Natural killer cell (primary cell): ENCODE results near the gene CNKSR3. TPM values are rescaled to one million over a fixed set of nuclear protein-coding genes. Genes with fewer than 3 reads are reported as not detected.
"Not testable (repeated sequence)": the region's sequence is repeated elsewhere in the genome, so short reads cannot be mapped to it uniquely, and the experiment has no call there.

Source experiments
- ATAC-seq, 3 donors: fragments of 150-1000 bp in 2 of 3; fragments of 200-7000 bp in 1 of 3; cut with Tn5 transposase; 1 replicate in 1 of 3; 2 replicates in 2 of 3; pipeline ENCODE4 v1.10.0; 2021; ENCODE audit warnings: mild to moderate bottlenecking in 2 of 3, moderate library complexity in 2 of 3
- DNase-seq, 2 donors: peaks; one replicate each; pipeline versions ENCODE4 v3.0.0 to v3.0.0-alpha.2; 2013 to 2021; ENCODE audit warnings: mixed read lengths in 1 of 2
- H3K27ac ChIP-seq: one replicate; pipeline ENCODE4 v1.5.1; 2013; ENCODE audit warnings: mild to moderate bottlenecking, low read length
- H3K27me3 ChIP-seq: one replicate; pipeline ENCODE4 v1.6.1; 2013; ENCODE audit warnings: low read length; ENCODE audit not compliant: control insufficient read depth, insufficient read depth
- H3K36me3 ChIP-seq: one replicate; pipeline ENCODE4 v1.6.1; 2013; ENCODE audit warnings: low read length; ENCODE audit not compliant: control insufficient read depth, insufficient read depth
- H3K4me1 ChIP-seq: one replicate; pipeline ENCODE4 v1.6.1; 2013; ENCODE audit warnings: low read length; ENCODE audit not compliant: control insufficient read depth, insufficient read depth
- H3K4me3 ChIP-seq: one replicate; pipeline ENCODE4 v1.5.1; 2013; ENCODE audit warnings: low read length
- H3K9me3 ChIP-seq: one replicate; pipeline ENCODE4 v1.6.1; 2013; ENCODE audit warnings: low read length; ENCODE audit not compliant: control insufficient read depth, insufficient read depth
- H3K27ac Mint-ChIP-seq, 2 donors: one replicate each; pipeline ENCODE4 v1.8.0; 2022; ENCODE audit warnings: mild to moderate bottlenecking in 2 of 2, mixed read lengths in 2 of 2, moderate library complexity in 1 of 2
- H3K27me3 Mint-ChIP-seq, 2 donors: one replicate each; pipeline ENCODE4 v1.8.0; 2022; ENCODE audit warnings: low read depth in 2 of 2, mixed read lengths in 2 of 2
- H3K36me3 Mint-ChIP-seq: one replicate; pipeline ENCODE4 v1.8.0; 2022; ENCODE audit warnings: mixed read lengths
- H3K4me1 Mint-ChIP-seq, 2 donors: one replicate each; pipeline ENCODE4 v1.8.0; 2022; ENCODE audit warnings: mixed read lengths in 2 of 2
- H3K4me3 Mint-ChIP-seq: one replicate; pipeline ENCODE4 v1.8.0; 2022; ENCODE audit warnings: mild to moderate bottlenecking, moderate library complexity, mixed read lengths
- H3K9me3 Mint-ChIP-seq, 2 donors: one replicate each; pipeline ENCODE4 v1.8.0; 2022; ENCODE audit warnings: mixed read lengths in 2 of 2
- CTCF ChIP-seq: fragments of 200-600 bp; IDR thresholded peaks from one replicate; pipeline ENCODE4 v1.8.0; 2022; ENCODE audit warnings: antibody characterized with exemption
- WGBS: methylation state at CpG from one replicate; pipeline ENCODE4 v1.1.7; 2013; ENCODE audit warnings: missing lambda C conversion rate; ENCODE audit not compliant: insufficient coverage; 5-methylcytosine and 5-hydroxymethylcytosine counted together
- intact Hi-C: fragments of 100-400 bp; cut with micrococcal nuclease; formaldehyde crosslinking; loops from one replicate; pipeline ENCODE4 v1.14.2; 2022
- total RNA-seq, 4 donors: library from RNA; stranded (reverse); fragments of 120-200 nt in 1 of 4; gene quantifications; one replicate each; pipeline versions ENCODE4 v1.2.3 to v1.2.4, GENCODE V29; 2013 to 2022

Gene CNKSR3
- total RNA-seq, 3 donors from 2014 or later (not counting 1 experiment from before 2014, with no cell fraction given): 0.18 TPM; not detected in 2

- Histone ChIP-seq H3K9me3 (no peaks in the 10 kb centered on the region), H3K27ac (no peak overlapping the region), H3K27me3 (peaks cover 3% of the 10 kb centered on the region), H3K36me3 (no peaks in the 10 kb centered on the region), H3K4me1 (no peaks in the 10 kb centered on the region), H3K4me3 (no peak overlapping the region)
- 93% methylated on average over 4 of the region's 6 CpGs for WGBS
- no peaks in the 10 kb centered on the region for H3K4me1 Mint-ChIP-seq
- no peak overlapping the region for H3K27ac Mint-ChIP-seq
- TF ChIP-seq CTCF: no peak
- ATAC-seq (no peak), DNase-seq (no peak)
- intact Hi-C loops: no loop called here
- no peaks in the 10 kb centered on the region for H3K36me3 Mint-ChIP-seq
- peaks cover 2 to 22% of the 10 kb centered on the region in 2 donors for H3K27me3 Mint-ChIP-seq
- no peaks in the 10 kb centered on the region for H3K9me3 Mint-ChIP-seq
- no peak overlapping the region for H3K4me3 Mint-ChIP-seq
Observed at GRCh38 chr6:154518396-154518795, 7.9 kb upstream of the CNKSR3 start.

DNA sequence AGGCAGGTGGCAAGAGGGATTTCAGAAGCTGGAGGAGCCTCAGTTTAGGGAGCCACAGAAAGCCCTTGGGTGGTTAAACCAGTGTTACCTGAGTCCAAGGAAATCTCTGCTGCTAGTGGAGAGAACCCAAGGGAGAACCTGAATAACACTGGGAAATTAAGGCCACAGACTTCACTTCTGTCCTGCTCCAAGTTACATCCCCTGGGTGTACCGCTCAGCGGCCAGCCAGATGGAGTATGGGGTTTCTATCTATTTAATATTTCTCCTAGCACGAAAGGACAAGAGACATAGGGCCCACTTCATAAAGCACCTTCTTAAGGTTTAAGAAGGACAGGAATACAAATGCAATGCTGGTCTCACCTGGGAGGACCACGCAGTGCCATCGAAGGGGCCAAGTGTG is 5.8 kb upstream of the CNKSR3 start:
- intact Hi-C loops: no loop called here
- H3K9me3 ChIP-seq: no peaks in the 10 kb centered on the region
- TF ChIP-seq CTCF: no peak
- no peak overlapping the region for H3K27ac ChIP-seq
- Mint-ChIP-seq H3K27me3 (peaks cover 15 to 41% of the 10 kb centered on the region in 2 donors), H3K9me3 (no peaks in the 10 kb centered on the region), H3K4me1 (peaks cover 4 to 6% of the 10 kb centered on the region in 2 donors), H3K27ac (no peak overlapping the region), H3K36me3 (no peaks in the 10 kb centered on the region), H3K4me3 (no peak overlapping the region)
- WGBS: 98% methylated on average over 5 of the region's 5 CpGs
- ATAC-seq (no peak), DNase-seq (no peak)
- no peaks in the 10 kb centered on the region for H3K36me3 ChIP-seq
- no peak overlapping the region for H3K4me3 ChIP-seq
- no peaks in the 10 kb centered on the region for H3K4me1 ChIP-seq
- H3K27me3 ChIP-seq: peaks cover 5% of the 10 kb centered on the region

GRCh38 chr6:154515826-154516225 is 5.3 kb upstream of the CNKSR3 start:
- Histone ChIP-seq H3K27me3 (peaks cover 5% of the 10 kb centered on the region), H3K27ac (no peak overlapping the region), H3K4me1 (peaks cover 4% of the 10 kb centered on the region), H3K36me3 (no peaks in the 10 kb centered on the region), H3K9me3 (no peaks in the 10 kb centered on the region), H3K4me3 (no peak overlapping the region)
- no peak for TF ChIP-seq CTCF
- no peak overlapping the region for H3K27ac Mint-ChIP-seq
- intact Hi-C loops: no loop called here
- ATAC-seq (no peak), DNase-seq (no peak)
- peaks cover 4 to 6% of the 10 kb centered on the region in 2 donors for H3K4me1 Mint-ChIP-seq
- H3K4me3 Mint-ChIP-seq: no peak overlapping the region
- no peaks in the 10 kb centered on the region for H3K36me3 Mint-ChIP-seq
- H3K27me3 Mint-ChIP-seq: peaks cover 15 to 41% of the 10 kb centered on the region in 2 donors
- WGBS: 89% methylated on average over 6 of the region's 7 CpGs
- no peaks in the 10 kb centered on the region for H3K9me3 Mint-ChIP-seq

DNA sequence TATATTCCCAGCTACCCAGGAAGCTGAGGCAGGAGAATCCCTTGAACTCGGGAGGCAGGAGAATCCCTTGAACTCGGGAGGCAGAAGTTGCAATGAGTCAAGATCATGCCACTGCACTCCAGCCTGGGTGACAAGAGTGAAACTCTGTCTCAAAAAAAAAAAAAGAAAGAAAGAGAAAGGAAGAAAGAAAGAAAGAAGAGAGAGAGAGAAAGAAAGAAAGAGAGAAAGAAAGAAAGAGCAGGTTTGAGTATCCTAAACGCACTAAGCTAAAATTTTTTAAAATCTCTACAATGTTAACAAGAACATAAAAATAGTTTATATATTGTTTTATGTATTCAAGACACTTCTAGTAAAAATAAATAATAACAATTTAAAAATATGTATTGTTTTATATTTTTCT is 4.6 kb upstream of the CNKSR3 start:
- DNase-seq, H3K27me3 ChIP-seq, H3K36me3 ChIP-seq, intact Hi-C loops, H3K4me1 ChIP-seq, H3K4me3 Mint-ChIP-seq, H3K4me3 ChIP-seq, H3K27ac ChIP-seq, H3K9me3 Mint-ChIP-seq, H3K36me3 Mint-ChIP-seq, H3K27ac Mint-ChIP-seq, H3K9me3 ChIP-seq, ATAC-seq, H3K4me1 Mint-ChIP-seq: not testable (repeated sequence)
- peaks cover 15 to 41% of the 10 kb centered on the region in 2 donors for H3K27me3 Mint-ChIP-seq
- WGBS: 86% methylated on average over 2 of the region's 3 CpGs
